Purkinje cell (primary cell): Measurements from ENCODE around the gene SLC35C1. TPM values are rescaled to one million over a fixed set of nuclear protein-coding genes. Genes with fewer than 3 reads are reported as not detected.

ENCODE experiments used
- polyA plus RNA-seq: library from polyadenylated mRNA; unstranded; fragments of >200 nt; fragmentation: Nextera tagmentation; gene quantifications from 2 replicates; pipeline ENCODE4 v1.2.1, GENCODE V29; 2014

SLC35C1 gene
- polyA plus RNA-seq: 6.5 and 7.9 TPM in 2 replicates

GRCh38 chr11:45804761-45805304, at the start of gene SLC35C1:
SLC35C1 (plus strand) TSS chr11:45805149; CDS start chr11:45805802, 653 bp downstream.

GRCh38 chr11:45846974-45847910, 42.3 kb downstream of the SLC35C1 start, which contains the start of gene CRY2:
CRY2 (plus strand) TSS chr11:45847475; CDS start chr11:45847491, 16 bp downstream.

Other genes starting within 250 kb of the SLC35C1 start
- gene CHST1, start 139.5 kb upstream of the SLC35C1 start, polyA plus RNA-seq: 3.8 and 9.0 TPM in 2 replicates
- 9.3 and 13.3 TPM in 2 replicates for gene CRY2, start 42.3 kb downstream of the SLC35C1 start, polyA plus RNA-seq
- gene MAPK8IP1, start 80.5 kb downstream of the SLC35C1 start, polyA plus RNA-seq: 1.4 and 3.3 TPM in 2 replicates
- gene FREY1, start 102.1 kb downstream of the SLC35C1 start, polyA plus RNA-seq: not detected in 2 replicates
- 0.70 and 2.4 TPM in 2 replicates for gene PEX16, start 112.7 kb downstream of the SLC35C1 start, polyA plus RNA-seq
- gene LARGE2, start 117.5 kb downstream of the SLC35C1 start, polyA plus RNA-seq: not detected in 2 replicates